Heart right ventricle (tissue), 16 donors: ENCODE measurements around the gene TANGO6. TPM values are rescaled to one million over a fixed set of nuclear protein-coding genes. Genes with fewer than 3 reads are reported as not detected.

Experiments used
- ATAC-seq, 8 donors: fragments of 200-7000 bp; cut with Tn5 transposase; one replicate each; pipeline ENCODE4 v1.9.1; 2020; ENCODE audit warnings: mild to moderate bottlenecking in 8 of 8, moderate library complexity in 8 of 8, moderate number of reproducible peaks in 1 of 8
- DNase-seq, 2 donors: peaks; one replicate each; pipeline ENCODE4 v3.0.0-alpha.2; 2020
- H3K27ac ChIP-seq, 10 donors: fragments of 200-600 bp; sonication (generic) in 2 of 10; one replicate each; pipeline versions ENCODE4 v1.5.0 to v1.8.0; 2020 to 2022; ENCODE audit warnings: mild to moderate bottlenecking in 3 of 10
- H3K27me3 ChIP-seq, 7 donors: fragments of 200-600 bp; one replicate each; pipeline ENCODE4 v1.8.0; 2021 to 2022; ENCODE audit warnings: mild to moderate bottlenecking in 2 of 7
- H3K36me3 ChIP-seq, 9 donors: fragments of 200-600 bp; sonication (generic) in 1 of 9; one replicate each; pipeline versions ENCODE4 v1.5.0 to v1.8.0; 2020 to 2022; ENCODE audit warnings: mild to moderate bottlenecking in 2 of 9
- H3K4me1 ChIP-seq, 9 donors: fragments of 200-600 bp; sonication (generic) in 1 of 9; one replicate each; pipeline versions ENCODE4 v1.5.0 to v1.8.0; 2020 to 2022; ENCODE audit warnings: mild to moderate bottlenecking in 4 of 9
- H3K4me3 ChIP-seq, 10 donors: fragments of 200-600 bp; sonication (generic) in 2 of 10; one replicate each; pipeline versions ENCODE4 v1.5.0 to v1.8.0; 2020 to 2022; ENCODE audit warnings: mild to moderate bottlenecking in 7 of 10, moderate library complexity in 2 of 10
- H3K9me3 ChIP-seq, 11 donors: fragments of 200-600 bp in 10 of 11; sonication (generic) in 2 of 11; one replicate each; pipeline versions ENCODE4 v1.5.0 to v1.8.0; 2013 to 2022; ENCODE audit warnings: mild to moderate bottlenecking in 2 of 11, control low read depth in 1 of 11, moderate library complexity in 1 of 11
- WGBS, 2 donors: extraction: QIAGEN DNeasy Blood & Tissue Kit; methylation state at CpG; one replicate each; pipeline ENCODE4 v1.1.7; 2013; ENCODE audit warnings: inconsistent platforms in 1 of 2; 5-methylcytosine and 5-hydroxymethylcytosine counted together
- intact Hi-C, 10 donors: fragments of 100-400 bp; cut with DNase I; formaldehyde crosslinking; loops; one replicate each; pipeline versions ENCODE4 v1.11.1 to v1.14.2; 2022
- polyA plus RNA-seq, 2 donors: library from polyadenylated mRNA; stranded (reverse); fragments of 200-250 nt; gene quantifications; one replicate each; pipeline ENCODE4 v1.2.3, GENCODE V29; 2013
- total RNA-seq, 10 donors: library from RNA; stranded (reverse); fragmentation: NEBNext Ultra II Directional in 3 of 10; extraction: Animal tissue kit (Norgen Biotek cat#: 25700) in 3 of 10; gene quantifications; one replicate each; pipeline versions ENCODE4 v1.2.1 to v1.2.4, GENCODE V29; 2021 to 2023
- TF ChIP-seq, protein P1 (sequence below), 9 donors: fragments of 200-600 bp; sonication (generic) in 2 of 9; IDR thresholded peaks; one replicate each; pipeline versions ENCODE4 v1.5.0 to v1.8.0; 2021 to 2022; ENCODE audit warnings: antibody characterized with exemption in 9 of 9, mild to moderate bottlenecking in 5 of 9, moderate library complexity in 1 of 9
- donor health status: Arrhythmogenic right ventricular cardiomyopathy.
- donor health status: ischemic (EF 13 %, LVEDD 7.1; RV severe dilation, severe dysfunction).
- donor health status: healthy with polysubstance abuse.
- donor health status: DM: no; HTN: yes; CAD: no.
- donor health status: DM: no; HTN: no; CAD: no.
- donor health status: ischemic (EF 25% LVEDD 6.9; RV normal size, moderate dysfunction).
- donor health status: ischemic (EF 25% LVEDD 5.7; RV mildly dilated, moderate dysfunction).
- donor health status: healthy.
- donor health status: DM: yes; HTN: yes; CAD: no.
- donor health status: Ischemic cardiomyopathy.
- donor health status: ischemic (EF 35%, LVEDD 5.7; RV mildly dilated, moderate dysfunction).
- donor health status: nonischemic (EF 11% LVEDD 7.7; RV severe dilation, severe dysfunction).
- donor health status: DM: yes; HTN: yes; CAD: no.
- donor health status: PGD.
- donor health status: ischemic (EF 29% LVEDD 5.4; RV normal size, mild dysfunction).
- donor health status: nonischemic (EF 23%, LVEDD 6.1; RV moderate dilation, normal function).

Gene TANGO6
- total and polyA plus RNA-seq, 12 donors: 1.8 to 12.9 (median 8.0) TPM

DNA sequence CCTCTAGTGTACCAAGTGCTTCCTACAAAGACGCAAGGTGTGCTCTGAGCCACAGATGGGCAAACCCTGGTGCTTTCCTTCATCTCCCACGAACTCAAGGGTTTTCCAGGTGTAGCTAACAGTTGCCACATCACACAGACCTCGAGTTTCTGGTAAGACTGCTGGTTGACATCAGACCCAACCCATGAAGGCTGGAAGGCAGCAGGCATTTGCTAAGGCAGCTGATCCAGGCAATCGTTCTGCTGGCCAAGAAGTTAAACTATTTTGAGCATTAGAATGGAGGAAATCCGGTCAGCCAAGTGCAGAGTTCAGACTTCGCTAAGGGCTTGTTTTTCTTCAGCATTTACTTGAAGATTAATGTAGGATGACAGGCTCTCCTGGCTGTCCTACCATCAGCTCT, 273.6 kb downstream of the TANGO6 start:
- Histone ChIP-seq H3K4me1 (peaks cover 6 to 53% (median 27%) of the 10 kb centered on the region in 9 donors), H3K9me3 (no peaks in the 10 kb centered on the region), H3K27ac (peak overlapping the region in 6 of 10 donors; percentile 9 to 76 (median 48)), H3K4me3 (no peak overlapping the region), H3K36me3 (peaks cover 0 to 83% (median 24%) of the 10 kb centered on the region in 9 donors), H3K27me3 (no peaks in the 10 kb centered on the region)
- WGBS, 2 donors: 58 to 59% methylated on average over 6 of the region's 6 CpGs
- peak in 4 of 8 donors; percentile 42 to 73 (median 59) for ATAC-seq
- TF ChIP-seq, protein P1, sequence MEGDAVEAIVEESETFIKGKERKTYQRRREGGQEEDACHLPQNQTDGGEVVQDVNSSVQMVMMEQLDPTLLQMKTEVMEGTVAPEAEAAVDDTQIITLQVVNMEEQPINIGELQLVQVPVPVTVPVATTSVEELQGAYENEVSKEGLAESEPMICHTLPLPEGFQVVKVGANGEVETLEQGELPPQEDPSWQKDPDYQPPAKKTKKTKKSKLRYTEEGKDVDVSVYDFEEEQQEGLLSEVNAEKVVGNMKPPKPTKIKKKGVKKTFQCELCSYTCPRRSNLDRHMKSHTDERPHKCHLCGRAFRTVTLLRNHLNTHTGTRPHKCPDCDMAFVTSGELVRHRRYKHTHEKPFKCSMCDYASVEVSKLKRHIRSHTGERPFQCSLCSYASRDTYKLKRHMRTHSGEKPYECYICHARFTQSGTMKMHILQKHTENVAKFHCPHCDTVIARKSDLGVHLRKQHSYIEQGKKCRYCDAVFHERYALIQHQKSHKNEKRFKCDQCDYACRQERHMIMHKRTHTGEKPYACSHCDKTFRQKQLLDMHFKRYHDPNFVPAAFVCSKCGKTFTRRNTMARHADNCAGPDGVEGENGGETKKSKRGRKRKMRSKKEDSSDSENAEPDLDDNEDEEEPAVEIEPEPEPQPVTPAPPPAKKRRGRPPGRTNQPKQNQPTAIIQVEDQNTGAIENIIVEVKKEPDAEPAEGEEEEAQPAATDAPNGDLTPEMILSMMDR (IDR thresholded peaks at IDR 0.05): no peak
- DNase-seq: no peak
- intact Hi-C loops: loop anchor here in 3 of 10 donors (10.0 kb wide), 3 partner anchors 122 to 592 kb away; partner anchors contain the start of gene TANGO6 (in 1 of the 3)

DNA sequence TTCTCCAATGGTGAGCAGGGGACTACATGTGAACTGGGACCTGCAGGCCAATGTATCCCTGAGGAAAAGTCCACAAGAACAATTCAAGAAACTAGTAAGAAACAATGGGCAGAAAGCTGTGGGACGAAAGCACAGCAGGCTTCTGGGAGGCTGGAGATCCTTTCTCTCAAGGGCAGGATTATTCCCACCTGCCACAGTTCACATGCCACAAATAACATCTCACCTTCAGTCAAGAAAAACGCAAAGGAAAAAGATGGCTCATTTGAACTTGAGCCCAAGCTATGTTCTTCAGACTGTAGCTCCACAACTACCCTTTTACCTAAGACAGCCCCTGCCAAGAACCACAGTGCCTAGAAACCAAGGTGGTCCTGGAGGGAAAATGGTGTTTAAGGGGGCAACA, 275.1 kb downstream of the TANGO6 start:
- H3K4me1 ChIP-seq: peaks cover 6 to 44% (median 27%) of the 10 kb centered on the region in 9 donors
- peak overlapping the region in 1 of 10 donors; percentile 76 for H3K27ac ChIP-seq
- intact Hi-C loops: loop anchor here in 3 of 10 donors (10.0 kb wide), 3 partner anchors 124 to 594 kb away; partner anchors contain the start of gene TANGO6 (in 1 of the 3)
- H3K9me3 ChIP-seq: no peaks in the 10 kb centered on the region
- peaks cover 0 to 85% (median 24%) of the 10 kb centered on the region in 9 donors for H3K36me3 ChIP-seq
- WGBS, 2 donors: 89 to 93% methylated on average over 2 of the region's 2 CpGs
- no peak for DNase-seq
- TF ChIP-seq, protein P1 (IDR thresholded peaks at IDR 0.05): no peak
- H3K27me3 ChIP-seq: no peaks in the 10 kb centered on the region
- H3K4me3 ChIP-seq: no peak overlapping the region
- no peak for ATAC-seq

DNA sequence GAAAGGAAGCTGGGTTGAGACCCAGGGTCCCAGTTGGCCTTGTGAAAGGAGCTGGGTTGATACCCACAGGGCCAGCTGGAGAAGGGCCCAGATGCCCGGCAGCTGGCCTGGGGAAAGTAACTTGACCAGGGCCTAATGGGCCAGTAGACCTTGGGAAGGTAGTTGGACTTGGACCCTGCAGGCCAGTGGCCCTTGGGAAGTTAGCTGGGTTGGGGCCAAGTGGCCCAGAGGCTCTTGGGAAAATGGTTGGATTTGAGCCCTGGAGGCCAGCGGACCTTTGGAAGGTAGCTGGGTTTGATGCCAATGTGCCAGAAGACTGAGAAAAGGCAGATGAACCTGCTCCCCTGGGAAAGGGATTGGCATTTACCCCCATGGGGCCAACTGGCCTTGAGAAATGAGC, 275.7 kb downstream of the TANGO6 start:
- ATAC-seq: no peak
- WGBS, 2 donors: 79 to 81% methylated on average over 2 of the region's 2 CpGs
- TF ChIP-seq, protein P1 (IDR thresholded peaks at IDR 0.05): no peak
- H3K4me1 ChIP-seq: peaks cover 6 to 44% (median 27%) of the 10 kb centered on the region in 9 donors
- intact Hi-C loops: loop anchor here in 3 of 10 donors (10.0 kb wide), 3 partner anchors 124 to 594 kb away; partner anchors contain the start of gene TANGO6 (in 1 of the 3)
- H3K4me3 ChIP-seq: no peak overlapping the region
- no peak for DNase-seq
- H3K27me3 ChIP-seq: no peaks in the 10 kb centered on the region
- peaks cover 0 to 80% (median 24%) of the 10 kb centered on the region in 9 donors for H3K36me3 ChIP-seq
- peak overlapping the region in 1 of 10 donors; percentile 30 for H3K27ac ChIP-seq
- H3K9me3 ChIP-seq: no peaks in the 10 kb centered on the region

DNA sequence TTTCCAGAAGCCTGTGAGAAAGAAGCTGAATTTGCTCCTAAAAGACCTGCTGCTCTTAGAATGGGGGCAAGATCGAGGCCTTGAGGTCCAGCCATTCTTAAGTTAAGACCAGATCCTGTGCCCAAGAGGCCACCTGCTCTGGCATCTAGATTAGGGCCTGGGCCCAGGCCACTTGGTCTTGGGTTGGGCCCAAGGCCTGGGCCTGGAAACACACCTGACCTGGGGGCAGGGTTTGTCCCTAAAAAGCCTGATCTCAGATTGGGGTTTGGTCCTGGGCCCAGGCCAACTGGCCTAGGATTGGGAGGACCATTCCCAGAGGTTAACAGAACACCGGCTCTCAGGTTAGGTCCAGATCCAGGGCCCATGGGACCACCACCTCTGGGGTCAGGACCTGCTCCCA, 276.2 kb downstream of the TANGO6 start:
- Histone ChIP-seq H3K27me3 (no peaks in the 10 kb centered on the region), H3K9me3 (no peaks in the 10 kb centered on the region), H3K4me1 (peaks cover 6 to 44% (median 27%) of the 10 kb centered on the region in 9 donors), H3K4me3 (no peak overlapping the region), H3K36me3 (peaks cover 0 to 80% (median 23%) of the 10 kb centered on the region in 9 donors), H3K27ac (no peak overlapping the region)
- TF ChIP-seq, protein P1 (IDR thresholded peaks at IDR 0.05): no peak
- WGBS, 2 donors: 98 to 100% methylated on average over 2 of the region's 2 CpGs
- intact Hi-C loops: loop anchor here in 3 of 10 donors (10.0 kb wide), 3 partner anchors 125 to 595 kb away; partner anchors contain the start of gene TANGO6 (in 1 of the 3)
- ATAC-seq: no peak
- DNase-seq: no peak
